Heart right ventricle (tissue), 16 donors: ENCODE results near the gene NOLC1. TPM values are rescaled to one million over a fixed set of nuclear protein-coding genes. Genes with fewer than 3 reads are reported as not detected.

Source experiments
- ATAC-seq, 8 donors: fragments of 200-7000 bp; cut with Tn5 transposase; one replicate each; pipeline ENCODE4 v1.9.1; 2020; ENCODE audit warnings: mild to moderate bottlenecking in 8 of 8, moderate library complexity in 8 of 8, moderate number of reproducible peaks in 1 of 8
- DNase-seq, 2 donors: peaks; one replicate each; pipeline ENCODE4 v3.0.0-alpha.2; 2020
- H3K27ac ChIP-seq, 10 donors: fragments of 200-600 bp; sonication (generic) in 2 of 10; one replicate each; pipeline versions ENCODE4 v1.5.0 to v1.8.0; 2020 to 2022; ENCODE audit warnings: mild to moderate bottlenecking in 3 of 10
- H3K27me3 ChIP-seq, 7 donors: fragments of 200-600 bp; one replicate each; pipeline ENCODE4 v1.8.0; 2021 to 2022; ENCODE audit warnings: mild to moderate bottlenecking in 2 of 7
- H3K36me3 ChIP-seq, 9 donors: fragments of 200-600 bp; sonication (generic) in 1 of 9; one replicate each; pipeline versions ENCODE4 v1.5.0 to v1.8.0; 2020 to 2022; ENCODE audit warnings: mild to moderate bottlenecking in 2 of 9
- H3K4me1 ChIP-seq, 9 donors: fragments of 200-600 bp; sonication (generic) in 1 of 9; one replicate each; pipeline versions ENCODE4 v1.5.0 to v1.8.0; 2020 to 2022; ENCODE audit warnings: mild to moderate bottlenecking in 4 of 9
- H3K4me3 ChIP-seq, 10 donors: fragments of 200-600 bp; sonication (generic) in 2 of 10; one replicate each; pipeline versions ENCODE4 v1.5.0 to v1.8.0; 2020 to 2022; ENCODE audit warnings: mild to moderate bottlenecking in 7 of 10, moderate library complexity in 2 of 10
- H3K9me3 ChIP-seq, 11 donors: fragments of 200-600 bp in 10 of 11; sonication (generic) in 2 of 11; one replicate each; pipeline versions ENCODE4 v1.5.0 to v1.8.0; 2013 to 2022; ENCODE audit warnings: mild to moderate bottlenecking in 2 of 11, control low read depth in 1 of 11, moderate library complexity in 1 of 11
- WGBS, 2 donors: extraction: QIAGEN DNeasy Blood & Tissue Kit; methylation state at CpG; one replicate each; pipeline ENCODE4 v1.1.7; 2013; ENCODE audit warnings: inconsistent platforms in 1 of 2; 5-methylcytosine and 5-hydroxymethylcytosine counted together
- intact Hi-C, 10 donors: fragments of 100-400 bp; cut with DNase I; formaldehyde crosslinking; loops; one replicate each; pipeline versions ENCODE4 v1.11.1 to v1.14.2; 2022
- polyA plus RNA-seq, 2 donors: library from polyadenylated mRNA; stranded (reverse); fragments of 200-250 nt; gene quantifications; one replicate each; pipeline ENCODE4 v1.2.3, GENCODE V29; 2013
- total RNA-seq, 10 donors: library from RNA; stranded (reverse); fragmentation: NEBNext Ultra II Directional in 3 of 10; extraction: Animal tissue kit (Norgen Biotek cat#: 25700) in 3 of 10; gene quantifications; one replicate each; pipeline versions ENCODE4 v1.2.1 to v1.2.4, GENCODE V29; 2021 to 2023
- TF ChIP-seq, protein P1 (sequence below), 9 donors: fragments of 200-600 bp; sonication (generic) in 2 of 9; IDR thresholded peaks; one replicate each; pipeline versions ENCODE4 v1.5.0 to v1.8.0; 2021 to 2022; ENCODE audit warnings: antibody characterized with exemption in 9 of 9, mild to moderate bottlenecking in 5 of 9, moderate library complexity in 1 of 9
- donor health status: Arrhythmogenic right ventricular cardiomyopathy.
- donor health status: ischemic (EF 13 %, LVEDD 7.1; RV severe dilation, severe dysfunction).
- donor health status: healthy with polysubstance abuse.
- donor health status: DM: no; HTN: yes; CAD: no.
- donor health status: DM: no; HTN: no; CAD: no.
- donor health status: ischemic (EF 25% LVEDD 6.9; RV normal size, moderate dysfunction).
- donor health status: ischemic (EF 25% LVEDD 5.7; RV mildly dilated, moderate dysfunction).
- donor health status: healthy.
- donor health status: DM: yes; HTN: yes; CAD: no.
- donor health status: Ischemic cardiomyopathy.
- donor health status: ischemic (EF 35%, LVEDD 5.7; RV mildly dilated, moderate dysfunction).
- donor health status: nonischemic (EF 11% LVEDD 7.7; RV severe dilation, severe dysfunction).
- donor health status: DM: yes; HTN: yes; CAD: no.
- donor health status: PGD.
- donor health status: ischemic (EF 29% LVEDD 5.4; RV normal size, mild dysfunction).
- donor health status: nonischemic (EF 23%, LVEDD 6.1; RV moderate dilation, normal function).

The NOLC1 gene
- total and polyA plus RNA-seq, 12 donors = 8.6 to 45.5 (median 27.8) TPM

DNA sequence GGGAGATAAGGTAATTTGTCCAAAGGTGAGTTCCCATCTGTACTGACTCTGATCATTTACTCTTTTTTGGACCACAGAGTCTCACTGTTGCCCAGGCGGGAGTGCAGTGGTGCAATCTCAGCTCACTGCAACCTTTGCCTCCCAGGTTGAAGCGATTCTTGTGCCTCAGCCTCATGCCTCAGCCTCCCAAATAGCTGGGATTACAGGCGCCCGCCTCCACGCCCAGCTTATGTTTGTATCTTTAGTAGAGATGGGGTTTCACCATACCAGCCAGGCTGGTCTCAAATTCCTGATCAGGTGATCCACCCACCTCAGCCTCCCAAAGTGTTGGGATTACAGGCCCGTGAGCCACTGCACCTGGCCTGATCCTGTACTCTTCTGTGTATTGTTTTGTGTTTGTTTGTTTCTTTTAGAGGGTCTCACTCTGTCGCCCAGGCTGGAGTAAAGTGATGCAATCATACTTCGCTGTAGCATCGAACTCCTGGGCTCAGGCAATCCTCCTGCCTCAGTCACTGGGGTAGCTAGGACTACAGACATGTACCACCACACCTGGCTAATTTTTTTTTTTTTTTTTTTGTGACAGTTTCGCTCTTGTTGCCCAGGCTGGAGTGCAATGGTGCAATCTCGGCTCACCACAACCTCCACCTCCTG lies 2.4 kb downstream of the NOLC1 start:
- DNase-seq = no peak
- H3K4me3 ChIP-seq = no peak overlapping the region
- 96% methylated on average over 11 of the region's 11 CpGs for WGBS, 2 donors
- H3K36me3 ChIP-seq = peaks cover 0 to 70% (median 31%) of the 10 kb centered on the region in 9 donors
- no peaks in the 10 kb centered on the region for H3K9me3 ChIP-seq
- TF ChIP-seq, protein P1, sequence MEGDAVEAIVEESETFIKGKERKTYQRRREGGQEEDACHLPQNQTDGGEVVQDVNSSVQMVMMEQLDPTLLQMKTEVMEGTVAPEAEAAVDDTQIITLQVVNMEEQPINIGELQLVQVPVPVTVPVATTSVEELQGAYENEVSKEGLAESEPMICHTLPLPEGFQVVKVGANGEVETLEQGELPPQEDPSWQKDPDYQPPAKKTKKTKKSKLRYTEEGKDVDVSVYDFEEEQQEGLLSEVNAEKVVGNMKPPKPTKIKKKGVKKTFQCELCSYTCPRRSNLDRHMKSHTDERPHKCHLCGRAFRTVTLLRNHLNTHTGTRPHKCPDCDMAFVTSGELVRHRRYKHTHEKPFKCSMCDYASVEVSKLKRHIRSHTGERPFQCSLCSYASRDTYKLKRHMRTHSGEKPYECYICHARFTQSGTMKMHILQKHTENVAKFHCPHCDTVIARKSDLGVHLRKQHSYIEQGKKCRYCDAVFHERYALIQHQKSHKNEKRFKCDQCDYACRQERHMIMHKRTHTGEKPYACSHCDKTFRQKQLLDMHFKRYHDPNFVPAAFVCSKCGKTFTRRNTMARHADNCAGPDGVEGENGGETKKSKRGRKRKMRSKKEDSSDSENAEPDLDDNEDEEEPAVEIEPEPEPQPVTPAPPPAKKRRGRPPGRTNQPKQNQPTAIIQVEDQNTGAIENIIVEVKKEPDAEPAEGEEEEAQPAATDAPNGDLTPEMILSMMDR (IDR thresholded peaks at IDR 0.05) = no peak
- peaks cover 4 to 33% (median 22%) of the 10 kb centered on the region in 9 donors for H3K4me1 ChIP-seq
- intact Hi-C loops = no loop called here
- no peak for ATAC-seq
- no peak overlapping the region for H3K27ac ChIP-seq
- H3K27me3 ChIP-seq = no peaks in the 10 kb centered on the region

DNA sequence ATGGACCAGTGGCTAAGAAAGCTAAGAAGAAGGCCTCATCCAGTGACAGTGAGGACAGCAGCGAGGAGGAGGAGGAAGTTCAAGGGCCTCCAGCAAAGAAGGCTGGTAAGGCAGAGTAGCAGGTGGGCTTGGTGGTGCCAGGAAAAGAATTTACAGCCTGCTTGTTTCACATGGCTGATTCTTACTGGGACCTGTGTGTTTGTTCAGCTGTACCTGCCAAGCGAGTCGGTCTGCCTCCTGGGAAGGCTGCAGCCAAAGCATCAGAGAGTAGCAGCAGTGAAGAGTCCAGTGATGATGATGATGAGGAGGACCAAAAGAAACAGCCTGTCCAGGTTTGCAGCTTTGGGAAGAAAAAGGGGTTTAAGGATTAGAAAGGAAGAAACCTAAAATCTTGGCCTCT lies 5.0 kb downstream of the NOLC1 start:
- DNase-seq (no peak), ATAC-seq (no peak)
- peaks cover 12 to 81% (median 56%) of the 10 kb centered on the region in 9 donors for H3K36me3 ChIP-seq
- H3K4me3 ChIP-seq = no peak overlapping the region
- TF ChIP-seq, protein P1 (IDR thresholded peaks at IDR 0.05) = no peak
- no peaks in the 10 kb centered on the region for H3K9me3 ChIP-seq
- peaks cover 0 to 22% (median 15%) of the 10 kb centered on the region in 9 donors for H3K4me1 ChIP-seq
- 91 to 92% methylated on average over 3 of the region's 3 CpGs for WGBS, 2 donors
- no peak overlapping the region for H3K27ac ChIP-seq
- no peaks in the 10 kb centered on the region for H3K27me3 ChIP-seq
- intact Hi-C loops = no loop called here

DNA sequence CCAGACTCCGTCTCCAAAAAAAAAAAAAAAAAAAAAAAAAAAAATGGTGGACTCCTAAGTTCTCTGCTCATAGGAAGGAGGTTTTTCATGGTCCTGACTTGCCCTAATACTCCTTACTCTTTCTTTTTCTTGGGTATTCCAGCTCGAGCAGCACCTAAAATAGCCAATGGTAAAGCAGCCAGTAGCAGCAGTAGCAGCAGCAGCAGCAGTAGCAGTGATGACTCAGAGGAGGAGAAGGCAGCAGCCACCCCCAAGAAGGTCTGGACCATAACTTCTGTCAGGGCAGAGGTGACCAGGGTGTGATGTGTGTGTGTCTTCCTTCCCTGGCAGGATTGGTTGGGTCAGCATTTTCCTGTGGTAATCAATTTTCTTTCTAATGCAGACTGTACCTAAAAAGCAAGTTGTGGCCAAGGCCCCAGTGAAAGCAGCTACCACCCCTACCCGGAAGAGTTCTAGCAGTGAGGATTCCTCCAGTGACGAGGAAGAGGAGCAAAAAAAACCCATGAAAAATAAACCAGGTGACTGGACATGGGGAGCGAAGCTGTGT lies 6.9 kb downstream of the NOLC1 start:
- WGBS, 2 donors = 88 to 96% methylated on average over 4 to 5 of the region's 5 CpGs
- DNase-seq (no peak), ATAC-seq (no peak)
- H3K9me3 ChIP-seq = no peaks in the 10 kb centered on the region
- peaks cover 0 to 6% (median 0%) of the 10 kb centered on the region in 9 donors for H3K4me1 ChIP-seq
- H3K27me3 ChIP-seq = no peaks in the 10 kb centered on the region
- intact Hi-C loops = no loop called here
- no peak overlapping the region for H3K27ac ChIP-seq
- TF ChIP-seq, protein P1 (IDR thresholded peaks at IDR 0.05) = no peak
- peaks cover 12 to 100% (median 67%) of the 10 kb centered on the region in 9 donors for H3K36me3 ChIP-seq
- H3K4me3 ChIP-seq = no peak overlapping the region

DNA sequence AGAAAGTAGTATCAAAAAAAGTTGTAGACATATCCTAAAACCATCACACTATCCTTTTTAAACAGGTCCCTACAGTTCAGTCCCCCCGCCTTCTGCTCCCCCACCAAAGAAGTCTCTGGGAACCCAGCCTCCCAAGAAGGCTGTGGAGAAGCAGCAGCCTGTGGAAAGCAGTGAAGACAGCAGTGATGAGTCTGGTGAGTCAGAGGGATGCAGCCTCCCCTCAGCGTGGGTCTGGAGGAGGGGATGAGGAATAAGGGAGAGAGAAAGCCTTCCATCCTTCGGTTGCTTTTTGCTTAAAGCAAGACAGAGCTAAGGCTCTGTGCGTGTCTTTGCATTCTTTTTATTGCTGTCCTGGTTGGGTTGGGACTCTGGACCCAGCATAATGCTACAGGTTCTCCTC lies 7.6 kb downstream of the NOLC1 start:
- 95 to 96% methylated on average over 4 of the region's 4 CpGs for WGBS, 2 donors
- Histone ChIP-seq H3K27ac (no peak overlapping the region), H3K9me3 (no peaks in the 10 kb centered on the region), H3K36me3 (peaks cover 12 to 100% (median 67%) of the 10 kb centered on the region in 9 donors), H3K4me1 (peaks cover 0 to 6% (median 0%) of the 10 kb centered on the region in 9 donors), H3K4me3 (no peak overlapping the region), H3K27me3 (no peaks in the 10 kb centered on the region)
- TF ChIP-seq, protein P1 (IDR thresholded peaks at IDR 0.05) = no peak
- intact Hi-C loops = loop anchor here in 3 of 10 donors (10.0 kb wide), 4 partner anchors 65 to 425 kb away; partner anchors contain the start of gene ELOVL3 (in 1 of the 3)
- ATAC-seq = no peak
- no peak for DNase-seq
